Activated T-cell treated with anti-CD3 and anti-CD28 coated beads for 1 hour (primary cell): Measurements from ENCODE around the gene GDF2.
A peak's percentile ranks its signal among the peaks of the same experiment; 100 is the strongest.

Source experiments
- DNase-seq: peaks from one replicate; pipeline ENCODE4 v3.0.0-alpha.2; 2020; ENCODE audit warnings: low read depth

The GDF2 gene

GRCh38 chr10:47291682-47292081, 30.6 kb upstream of the GDF2 start:
- no peak for DNase-seq

- no peak for DNase-seq
These were observed 28.2 kb upstream of the GDF2 start for GRCh38 chr10:47294057-47294456.

GRCh38 chr10:47294501-47294900, 27.8 kb upstream of the GDF2 start:
- no peak for DNase-seq

- DNase-seq: no peak
These were observed 26.8 kb upstream of the GDF2 start for GRCh38 chr10:47295411-47295810.

GRCh38 chr10:47296156-47296894, 25.9 kb upstream of the GDF2 start:
- no peak for DNase-seq

GRCh38 chr10:47296941-47297340, 25.3 kb upstream of the GDF2 start:
- DNase-seq: no peak

- no peak for DNase-seq
These were observed 24.3 kb upstream of the GDF2 start for GRCh38 chr10:47297866-47298540.

GRCh38 chr10:47298715-47299114, 23.5 kb upstream of the GDF2 start:
- DNase-seq: no peak

- DNase-seq: no peak
These were observed 22.4 kb upstream of the GDF2 start, which contains the start of gene GDF10 for GRCh38 chr10:47299611-47300428. Gene GDF10 (plus strand): TSS chr10:47300197. CDS start chr10:47300652, 455 bp downstream.

GRCh38 chr10:47300429-47300931, 21.8 kb upstream of the GDF2 start:
- DNase-seq: no peak

GRCh38 chr10:47301833-47302232, 20.4 kb upstream of the GDF2 start:
- no peak for DNase-seq

- DNase-seq: no peak
These were observed 19.1 kb upstream of the GDF2 start for GRCh38 chr10:47303105-47303504.

GRCh38 chr10:47303866-47304265, 18.4 kb upstream of the GDF2 start:
- no peak for DNase-seq

GRCh38 chr10:47305566-47305965, 16.7 kb upstream of the GDF2 start:
- DNase-seq: no peak

GRCh38 chr10:47306387-47307210, 15.7 kb upstream of the GDF2 start:
- DNase-seq: no peak

- DNase-seq: no peak
These were observed 14.9 kb upstream of the GDF2 start for GRCh38 chr10:47307381-47307780.

- DNase-seq: no peak
These were observed 13.5 kb upstream of the GDF2 start for GRCh38 chr10:47308775-47309174.

GRCh38 chr10:47309408-47310089, 12.7 kb upstream of the GDF2 start:
- DNase-seq: no peak

GRCh38 chr10:47310090-47310505, 12.2 kb upstream of the GDF2 start:
- DNase-seq: no peak

- peak; percentile 43 for DNase-seq
These were observed 10.9 kb upstream of the GDF2 start for GRCh38 chr10:47311193-47311931.
